ENCODE measurements around the gene BUB1B.

Gene BUB1B

DNA sequence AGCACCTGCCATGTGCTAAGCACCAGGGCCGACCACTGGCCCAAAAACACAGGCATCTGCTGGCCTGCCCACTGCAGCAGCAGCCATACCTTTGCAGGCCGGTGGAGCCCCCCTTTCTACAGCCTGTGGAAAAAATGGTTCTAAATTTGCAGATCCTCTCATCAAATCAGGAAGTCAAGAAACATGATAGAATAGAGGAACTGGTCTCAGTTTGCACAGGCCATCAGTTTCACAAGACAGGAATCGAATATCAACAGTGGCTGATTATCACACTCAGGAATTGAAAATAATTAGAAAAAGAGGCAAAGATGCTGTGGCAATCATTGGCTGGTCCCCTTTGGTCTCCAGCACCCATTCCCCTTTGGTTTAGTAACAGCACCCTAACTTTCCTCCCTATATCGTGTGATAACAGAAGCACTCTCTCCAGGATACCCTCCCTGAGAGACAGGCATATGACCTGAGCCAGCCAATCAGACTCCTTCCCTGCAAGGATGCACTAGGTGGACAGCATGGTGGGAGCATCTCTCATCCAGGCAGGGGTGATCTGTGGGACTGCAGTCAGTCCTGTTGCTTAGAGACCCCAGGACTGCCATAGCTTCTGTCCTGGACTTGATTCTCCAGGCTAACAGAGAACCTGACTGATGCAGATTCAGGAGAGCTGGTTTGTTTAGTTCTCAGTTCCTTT, 74.5 kb downstream of the BUB1B start:
- H3K27ac ChIP-seq (ENCODE audit: low read length): no peak overlapping the region
- no peak overlapping the region for H3K4me3 ChIP-seq (ENCODE audit: low read length)
- H3K4me1 ChIP-seq (ENCODE audit: insufficient read depth, low read length): peaks cover 7% of the 10 kb centered on the region; the same call in 1 of the 2 replicates
- H3K9ac ChIP-seq (ENCODE audit: low read depth, low read length): no peak overlapping the region
- peaks cover 17% of the 10 kb centered on the region for H3K27me3 ChIP-seq (ENCODE audit: insufficient read depth, low read length)
- H3K36me3 ChIP-seq (ENCODE audit: insufficient read depth, low read depth, low read length): peaks cover 10% of the 10 kb centered on the region; the same call in 1 of the 2 replicates
- no peaks in the 10 kb centered on the region for H3K9me3 ChIP-seq (ENCODE audit: insufficient read depth, low read depth, low read length)

DNA sequence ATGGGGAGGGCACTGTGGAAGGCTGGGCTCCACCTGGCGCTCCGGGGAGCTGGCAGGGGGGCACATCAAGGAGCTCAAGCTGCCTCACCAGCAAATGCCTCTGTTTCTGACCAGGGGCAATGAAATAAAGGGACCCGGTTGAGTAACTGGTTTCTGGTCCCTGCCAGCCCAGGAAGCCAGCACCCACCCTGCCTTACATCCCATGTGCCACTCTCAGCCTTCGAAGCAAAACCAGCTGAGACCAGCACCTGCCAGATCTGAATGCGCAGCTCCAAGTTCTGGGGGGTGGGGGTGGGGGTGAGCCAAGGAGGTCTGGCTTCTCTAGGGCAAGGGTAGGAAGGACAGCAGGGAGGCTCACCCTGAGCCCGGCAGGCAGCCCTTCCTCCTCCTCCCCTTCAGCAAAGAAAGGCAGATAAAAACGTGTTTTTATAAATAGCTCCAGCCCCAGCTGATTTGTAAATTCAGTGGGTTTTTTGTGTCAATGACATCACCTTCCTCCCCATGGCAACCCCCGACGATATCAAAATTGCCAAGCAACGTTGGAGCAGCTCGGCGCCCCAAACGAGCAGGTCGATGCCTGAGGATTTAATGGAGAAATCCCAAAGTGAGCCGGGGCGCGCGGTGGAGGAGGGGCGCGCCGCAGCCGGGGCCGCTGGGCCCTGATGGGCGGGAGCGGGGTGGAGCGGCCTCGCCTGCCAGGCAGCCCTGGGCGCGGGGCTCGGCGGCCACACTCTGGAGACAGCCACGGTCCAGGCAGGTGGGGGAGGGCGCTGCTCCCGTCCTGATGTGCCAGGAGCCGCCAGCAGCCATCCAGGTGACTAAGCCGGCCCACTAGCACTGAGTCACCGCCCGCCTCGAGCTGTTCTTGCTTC, 77.9 kb downstream of the BUB1B start, which contains the start of gene PAK6:
Gene PAK6 (plus strand): TSS at position 532 of the 872 bp plus-strand sequence. CDS start 25,723 bp downstream, outside the sequence.
- Histone ChIP-seq H3K4me3 (ENCODE audit: low read length) (peak within 1 kb of the TSS; percentile 63), H3K27me3 (ENCODE audit: insufficient read depth, low read length) (peaks cover 17% of the 10 kb centered on the region), H3K9me3 (ENCODE audit: insufficient read depth, low read depth, low read length) (no peaks in the 10 kb centered on the region), H3K4me1 (ENCODE audit: insufficient read depth, low read length) (peaks cover 7% of the 10 kb centered on the region; the same call in 1 of the 2 replicates), H3K36me3 (ENCODE audit: insufficient read depth, low read depth, low read length) (no peaks in the 10 kb centered on the region), H3K9ac (ENCODE audit: low read depth, low read length) (peak within 1 kb of the TSS; percentile 65; the same call in 1 of the 2 replicates), H3K27ac (ENCODE audit: low read length) (no peak within 1 kb of the TSS)

GRCh38 chr15:40239404-40239692, 78.5 kb downstream of the BUB1B start:
- Histone ChIP-seq H3K27ac (ENCODE audit: low read length) (no peak overlapping the region), H3K4me3 (ENCODE audit: low read length) (peak overlapping the region; percentile 63; the same call in 1 of the 2 replicates), H3K4me1 (ENCODE audit: insufficient read depth, low read length) (peaks cover 7% of the 10 kb centered on the region; the same call in 1 of the 2 replicates)

DNA sequence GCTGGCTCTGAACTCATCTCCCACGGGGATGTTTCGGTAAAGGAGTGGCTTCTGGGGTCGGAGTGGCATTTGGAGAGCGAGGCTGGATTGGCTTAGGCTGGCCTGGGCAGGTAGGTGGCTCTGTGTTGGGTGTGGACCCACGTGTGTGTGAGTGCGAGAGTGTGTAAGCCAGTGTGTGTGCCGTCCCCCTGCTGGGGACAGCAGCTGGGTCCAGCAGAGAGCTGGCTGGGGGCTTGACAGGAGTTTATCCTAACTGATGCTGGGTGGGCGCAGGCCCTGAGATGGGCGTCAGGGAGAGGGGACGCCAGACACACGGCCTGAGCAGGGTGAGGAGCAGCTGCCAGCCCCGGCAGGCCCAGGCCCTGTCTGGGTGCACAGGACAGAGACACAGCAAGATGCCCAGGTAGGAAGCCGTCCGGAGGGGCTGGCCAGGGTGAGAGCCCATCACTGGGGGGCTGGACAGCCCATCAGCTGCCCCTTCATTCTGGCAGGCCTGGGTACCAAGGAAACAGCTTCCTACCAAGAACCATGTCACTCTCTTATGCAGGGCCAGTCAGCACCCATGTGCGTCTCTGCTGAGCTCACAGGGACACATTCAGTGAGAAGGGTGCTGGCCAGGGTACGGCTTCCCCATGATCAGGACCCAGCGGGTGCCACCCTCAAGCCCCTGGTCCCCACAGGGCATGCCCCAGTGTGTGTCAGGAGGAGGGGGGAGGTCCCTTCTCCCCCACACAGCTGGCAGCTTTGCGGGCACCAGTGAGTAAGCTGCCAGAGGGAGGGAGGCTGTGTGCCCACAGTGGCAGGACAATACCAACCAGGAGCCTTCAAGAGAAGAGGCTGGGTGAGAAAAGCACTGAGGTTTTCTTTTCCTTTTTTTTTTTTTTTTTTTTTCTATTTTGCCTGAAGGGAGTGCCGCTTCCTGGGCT, 79.1 kb downstream of the BUB1B start:
- Histone ChIP-seq H3K27me3 (ENCODE audit: insufficient read depth, low read length) (peaks cover 17% of the 10 kb centered on the region), H3K9ac (ENCODE audit: low read depth, low read length) (peak overlapping the region; percentile 65; the same call in 1 of the 2 replicates), H3K4me3 (ENCODE audit: low read length) (peak overlapping the region; percentile 63; the same call in 1 of the 2 replicates), H3K36me3 (ENCODE audit: insufficient read depth, low read depth, low read length) (no peaks in the 10 kb centered on the region), H3K27ac (ENCODE audit: low read length) (no peak overlapping the region), H3K9me3 (ENCODE audit: insufficient read depth, low read depth, low read length) (no peaks in the 10 kb centered on the region), H3K4me1 (ENCODE audit: insufficient read depth, low read length) (peaks cover 9% of the 10 kb centered on the region; the same call in 1 of the 2 replicates)

More at GRCh38 chr15:40239404-40239692, 78.5 kb downstream of the BUB1B start:
- Histone ChIP-seq H3K9ac (ENCODE audit: low read depth, low read length) (peak overlapping the region; percentile 65; the same call in 1 of the 2 replicates), H3K27me3 (ENCODE audit: insufficient read depth, low read length) (peaks cover 17% of the 10 kb centered on the region), H3K9me3 (ENCODE audit: insufficient read depth, low read depth, low read length) (no peaks in the 10 kb centered on the region), H3K36me3 (ENCODE audit: insufficient read depth, low read depth, low read length) (no peaks in the 10 kb centered on the region)

DNA sequence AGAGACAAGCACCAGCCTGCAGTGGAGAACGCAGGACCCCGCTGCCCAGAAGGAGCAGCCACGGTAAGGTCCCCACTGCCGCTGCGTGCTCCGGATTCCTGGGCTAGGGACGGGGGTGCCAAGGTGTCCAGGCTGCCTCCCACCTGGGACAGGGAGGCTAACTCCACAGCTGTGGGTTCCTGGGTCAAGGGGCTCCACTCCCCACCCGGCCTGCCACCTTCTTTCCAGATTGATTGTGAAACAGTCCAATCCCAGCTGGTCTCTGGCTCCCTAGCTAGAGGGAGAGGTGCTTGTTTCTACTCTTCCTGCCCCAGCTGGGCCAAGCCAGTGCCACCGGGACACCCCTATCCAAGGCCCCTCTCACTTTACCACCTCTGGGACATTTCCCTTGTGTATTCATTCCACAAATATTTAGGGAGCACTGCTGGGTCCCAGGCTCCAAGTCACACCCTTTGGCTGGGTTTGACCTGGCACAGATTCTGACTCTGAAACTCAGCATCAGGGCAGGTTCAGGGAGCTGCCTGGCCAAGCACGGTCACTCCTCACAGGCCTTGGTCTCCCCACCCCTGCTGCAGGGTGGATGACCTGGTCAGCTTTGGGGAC, 79.9 kb downstream of the BUB1B start:
- Histone ChIP-seq H3K9me3 (ENCODE audit: insufficient read depth, low read depth, low read length) (no peaks in the 10 kb centered on the region), H3K9ac (ENCODE audit: low read depth, low read length) (no peak overlapping the region), H3K27me3 (ENCODE audit: insufficient read depth, low read length) (peaks cover 17% of the 10 kb centered on the region), H3K36me3 (ENCODE audit: insufficient read depth, low read depth, low read length) (no peaks in the 10 kb centered on the region), H3K4me1 (ENCODE audit: insufficient read depth, low read length) (peaks cover 11% of the 10 kb centered on the region; the same call in 1 of the 2 replicates), H3K4me3 (ENCODE audit: low read length) (no peak overlapping the region), H3K27ac (ENCODE audit: low read length) (no peak overlapping the region)

- H3K36me3 ChIP-seq (ENCODE audit: insufficient read depth, low read depth, low read length): no peaks in the 10 kb centered on the region
- H3K4me1 ChIP-seq (ENCODE audit: insufficient read depth, low read length): peaks cover 11% of the 10 kb centered on the region; the same call in 1 of the 2 replicates
- no peak overlapping the region for H3K9ac ChIP-seq (ENCODE audit: low read depth, low read length)
- H3K4me3 ChIP-seq (ENCODE audit: low read length): no peak overlapping the region
- H3K9me3 ChIP-seq (ENCODE audit: insufficient read depth, low read depth, low read length): no peaks in the 10 kb centered on the region
- no peak overlapping the region for H3K27ac ChIP-seq (ENCODE audit: low read length)
- peaks cover 17% of the 10 kb centered on the region for H3K27me3 ChIP-seq (ENCODE audit: insufficient read depth, low read length)
Measured at GRCh38 chr15:40241269-40242212, 80.7 kb downstream of the BUB1B start.

GRCh38 chr15:40242213-40242599, 81.3 kb downstream of the BUB1B start:
- no peak overlapping the region for H3K9ac ChIP-seq (ENCODE audit: low read depth, low read length)
- no peaks in the 10 kb centered on the region for H3K36me3 ChIP-seq (ENCODE audit: insufficient read depth, low read depth, low read length)
- H3K27ac ChIP-seq (ENCODE audit: low read length): no peak overlapping the region
- no peaks in the 10 kb centered on the region for H3K9me3 ChIP-seq (ENCODE audit: insufficient read depth, low read depth, low read length)
- H3K27me3 ChIP-seq (ENCODE audit: insufficient read depth, low read length): peaks cover 16% of the 10 kb centered on the region
- peaks cover 11% of the 10 kb centered on the region; the same call in 1 of the 2 replicates for H3K4me1 ChIP-seq (ENCODE audit: insufficient read depth, low read length)
- H3K4me3 ChIP-seq (ENCODE audit: low read length): no peak overlapping the region

DNA sequence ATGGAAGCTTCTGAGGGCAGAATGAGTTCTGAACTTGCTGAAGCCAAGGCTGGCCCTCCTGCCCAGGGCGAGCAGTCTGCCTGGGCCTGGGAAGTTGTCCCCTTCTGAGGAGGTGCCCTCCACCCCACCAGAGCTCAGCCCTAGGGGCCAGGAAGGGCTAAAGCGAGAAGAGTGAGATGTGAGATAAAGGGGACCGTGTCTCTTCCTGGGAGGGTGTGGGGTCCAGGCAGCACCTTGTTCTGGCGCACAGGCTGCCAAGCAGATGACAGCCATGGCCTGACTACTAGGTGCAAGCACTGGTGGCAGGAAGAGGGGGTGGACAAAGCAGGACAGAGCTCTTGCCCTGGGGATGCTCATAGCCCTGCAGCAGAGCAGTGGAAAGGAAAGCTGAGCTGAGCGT, 81.7 kb downstream of the BUB1B start:
- Histone ChIP-seq H3K27ac (ENCODE audit: low read length) (no peak overlapping the region), H3K9me3 (ENCODE audit: insufficient read depth, low read depth, low read length) (no peaks in the 10 kb centered on the region), H3K4me1 (ENCODE audit: insufficient read depth, low read length) (peaks cover 11% of the 10 kb centered on the region; the same call in 1 of the 2 replicates), H3K27me3 (ENCODE audit: insufficient read depth, low read length) (peaks cover 12% of the 10 kb centered on the region), H3K9ac (ENCODE audit: low read depth, low read length) (no peak overlapping the region), H3K36me3 (ENCODE audit: insufficient read depth, low read depth, low read length) (no peaks in the 10 kb centered on the region), H3K4me3 (ENCODE audit: low read length) (no peak overlapping the region)

DNA sequence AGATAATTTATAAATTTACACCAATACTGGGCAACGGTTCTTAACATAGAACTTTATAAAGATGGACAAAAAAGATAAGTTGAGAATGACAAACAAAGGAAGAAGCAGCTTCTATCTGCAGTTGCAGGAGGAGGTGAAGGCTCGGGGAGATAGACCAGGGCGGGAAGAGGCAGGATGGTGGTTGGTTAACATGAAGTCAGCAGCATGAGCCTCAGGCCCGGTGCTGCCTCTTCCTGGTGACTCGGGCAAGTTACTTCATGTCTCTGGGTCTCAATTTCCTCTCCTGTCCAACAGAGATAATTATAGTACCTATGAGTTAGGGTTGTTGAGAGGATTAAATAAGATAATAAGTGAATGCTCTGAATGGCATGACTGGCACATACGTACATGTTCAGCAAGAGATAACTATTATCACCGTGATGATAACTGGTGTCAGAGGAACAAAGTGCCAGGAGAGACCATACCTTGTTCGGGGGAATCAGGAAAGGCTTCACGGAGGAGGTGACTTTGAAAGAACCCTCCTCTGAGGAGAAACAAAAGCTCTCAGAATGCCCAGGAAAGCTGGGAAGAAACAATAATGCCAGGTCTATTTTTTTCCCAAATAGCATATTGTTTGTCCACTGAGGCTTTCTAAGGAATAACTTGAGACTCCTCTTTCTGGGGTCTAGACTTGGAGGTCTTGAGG, 82.4 kb downstream of the BUB1B start:
- Histone ChIP-seq H3K4me3 (ENCODE audit: low read length) (no peak overlapping the region), H3K9ac (ENCODE audit: low read depth, low read length) (no peak overlapping the region), H3K4me1 (ENCODE audit: insufficient read depth, low read length) (peaks cover 11% of the 10 kb centered on the region; the same call in 1 of the 2 replicates), H3K27me3 (ENCODE audit: insufficient read depth, low read length) (peaks cover 5% of the 10 kb centered on the region), H3K9me3 (ENCODE audit: insufficient read depth, low read depth, low read length) (no peaks in the 10 kb centered on the region), H3K27ac (ENCODE audit: low read length) (no peak overlapping the region), H3K36me3 (ENCODE audit: insufficient read depth, low read depth, low read length) (no peaks in the 10 kb centered on the region)
